ENCODE measurements around the gene TMEM119.

The TMEM119 gene

DNA sequence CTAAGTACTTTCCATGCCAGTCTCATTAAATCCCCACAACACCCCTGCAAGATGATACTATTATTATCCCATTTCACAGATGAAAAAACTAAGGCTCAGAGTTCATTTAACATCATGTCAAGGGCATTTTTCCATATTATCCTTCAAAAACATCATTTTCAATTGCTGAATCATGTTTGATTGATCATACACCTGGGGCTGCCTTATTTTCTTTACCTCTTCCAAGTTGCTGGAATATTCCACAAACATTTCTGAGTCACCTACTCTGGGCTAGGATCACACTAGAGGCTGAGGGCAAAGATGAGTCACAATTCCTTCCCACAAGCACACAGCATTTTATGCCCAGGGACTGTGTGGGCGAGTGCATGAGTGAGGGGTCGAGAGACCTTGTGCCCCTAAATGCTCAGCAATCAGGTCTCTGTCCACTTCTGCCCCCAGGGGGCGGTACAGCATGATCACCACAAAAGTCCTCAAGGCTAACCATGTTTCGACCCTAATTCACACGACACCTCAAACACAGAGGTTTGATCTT is 14.1 kb upstream of the TMEM119 start:
- TF ChIP-seq ZFX (IDR thresholded peaks at IDR 0.05; ENCODE audit: borderline replicate concordance): no peak
- TF ChIP-seq, protein P1, sequence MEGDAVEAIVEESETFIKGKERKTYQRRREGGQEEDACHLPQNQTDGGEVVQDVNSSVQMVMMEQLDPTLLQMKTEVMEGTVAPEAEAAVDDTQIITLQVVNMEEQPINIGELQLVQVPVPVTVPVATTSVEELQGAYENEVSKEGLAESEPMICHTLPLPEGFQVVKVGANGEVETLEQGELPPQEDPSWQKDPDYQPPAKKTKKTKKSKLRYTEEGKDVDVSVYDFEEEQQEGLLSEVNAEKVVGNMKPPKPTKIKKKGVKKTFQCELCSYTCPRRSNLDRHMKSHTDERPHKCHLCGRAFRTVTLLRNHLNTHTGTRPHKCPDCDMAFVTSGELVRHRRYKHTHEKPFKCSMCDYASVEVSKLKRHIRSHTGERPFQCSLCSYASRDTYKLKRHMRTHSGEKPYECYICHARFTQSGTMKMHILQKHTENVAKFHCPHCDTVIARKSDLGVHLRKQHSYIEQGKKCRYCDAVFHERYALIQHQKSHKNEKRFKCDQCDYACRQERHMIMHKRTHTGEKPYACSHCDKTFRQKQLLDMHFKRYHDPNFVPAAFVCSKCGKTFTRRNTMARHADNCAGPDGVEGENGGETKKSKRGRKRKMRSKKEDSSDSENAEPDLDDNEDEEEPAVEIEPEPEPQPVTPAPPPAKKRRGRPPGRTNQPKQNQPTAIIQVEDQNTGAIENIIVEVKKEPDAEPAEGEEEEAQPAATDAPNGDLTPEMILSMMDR (IDR thresholded peaks at IDR 0.05): peak; percentile 60
- H3K27ac ChIP-seq: no peak overlapping the region

- TF ChIP-seq, protein P1 (IDR thresholded peaks at IDR 0.05): no peak
- no peak for TF ChIP-seq ZFX (IDR thresholded peaks at IDR 0.05; ENCODE audit: borderline replicate concordance)
- H3K27ac ChIP-seq: no peak overlapping the region
Observed at GRCh38 chr12:108610856-108611605, 13.1 kb upstream of the TMEM119 start.

- no peak overlapping the region for H3K27ac ChIP-seq
- TF ChIP-seq ZFX (IDR thresholded peaks at IDR 0.05; ENCODE audit: borderline replicate concordance): no peak
- TF ChIP-seq, protein P1 (IDR thresholded peaks at IDR 0.05): no peak
Observed at GRCh38 chr12:108610336-108610815, 12.5 kb upstream of the TMEM119 start.

DNA sequence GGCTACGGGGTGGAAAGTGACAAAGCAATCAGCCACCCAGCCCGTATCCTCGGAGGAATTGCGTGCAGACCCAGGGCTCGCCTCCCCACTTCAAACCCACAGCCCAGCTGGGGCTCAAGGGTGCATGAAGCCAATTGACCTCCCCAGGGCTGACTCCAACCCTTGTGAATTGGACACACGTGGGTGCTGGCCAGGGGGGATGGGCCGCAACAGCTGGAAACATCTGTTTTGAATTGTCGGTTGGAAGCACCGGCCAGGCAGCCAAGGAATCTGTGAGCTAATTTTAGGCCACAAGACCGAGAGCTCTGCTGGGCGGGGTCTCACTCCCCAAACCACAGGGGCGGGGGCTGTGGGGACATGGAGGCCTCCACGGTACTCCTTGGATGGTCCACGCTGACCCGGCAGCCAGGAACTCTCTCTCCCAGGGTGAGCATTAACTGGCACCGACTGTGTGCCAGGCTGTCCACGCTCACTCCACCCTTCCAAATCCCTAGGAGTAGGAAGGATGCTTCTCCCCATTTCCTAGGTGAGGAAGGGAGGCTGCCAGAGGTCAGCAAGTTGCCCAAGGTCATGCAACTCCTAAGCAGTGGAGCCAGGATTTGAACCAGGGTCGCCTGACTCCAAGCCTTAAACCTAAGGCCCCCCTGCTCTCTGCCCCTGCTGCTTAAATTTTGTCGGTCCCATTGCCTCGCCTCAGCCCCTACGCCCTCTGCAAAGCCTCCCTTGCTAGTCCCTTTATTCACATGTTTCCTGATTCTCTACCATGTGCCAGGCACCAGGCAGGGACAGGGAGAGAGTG is 11.9 kb upstream of the TMEM119 start:
- H3K27ac ChIP-seq: no peak overlapping the region

GRCh38 chr12:108608616-108609015 is 10.7 kb upstream of the TMEM119 start:
- TF ChIP-seq, protein P1 (IDR thresholded peaks at IDR 0.05): no peak
- TF ChIP-seq ZFX (IDR thresholded peaks at IDR 0.05; ENCODE audit: borderline replicate concordance): no peak

More for the DNA sequence above, 11.9 kb upstream of the TMEM119 start:
- TF ChIP-seq, protein P1 (IDR thresholded peaks at IDR 0.05): no peak
- TF ChIP-seq ZFX (IDR thresholded peaks at IDR 0.05; ENCODE audit: borderline replicate concordance): no peak

DNA sequence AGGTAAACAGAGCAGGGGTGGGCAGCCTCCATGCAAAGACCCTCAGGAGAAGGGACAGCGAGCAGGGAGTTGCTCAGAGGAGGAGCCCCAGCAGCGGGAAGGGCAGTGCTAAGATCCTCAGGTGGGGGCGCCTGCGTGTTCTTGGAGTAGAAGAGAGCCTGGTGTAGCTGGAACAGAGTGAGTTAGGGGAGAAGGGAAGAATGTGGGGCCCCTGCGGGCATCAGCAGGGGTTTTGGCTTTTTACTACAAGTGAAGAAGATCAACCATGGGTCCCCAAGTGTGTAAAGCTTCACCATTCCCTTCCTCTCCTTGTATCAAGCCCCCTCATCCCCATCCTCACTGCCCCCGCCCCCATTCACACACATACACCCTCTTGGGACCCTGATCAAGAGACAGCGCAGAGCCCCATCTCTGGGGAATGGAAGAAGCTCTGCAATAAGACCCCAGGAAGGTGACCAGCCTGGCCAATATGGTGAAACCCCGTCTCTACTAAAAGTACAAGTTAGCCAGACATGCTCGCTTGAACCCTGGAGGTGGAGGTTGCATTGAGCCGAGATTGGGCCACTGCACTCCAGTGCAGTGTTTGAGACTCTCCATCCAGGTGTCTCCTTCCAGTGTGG is 10.2 kb upstream of the TMEM119 start:
- no peak overlapping the region for H3K27ac ChIP-seq
- TF ChIP-seq, protein P1 (IDR thresholded peaks at IDR 0.05): no peak
- no peak for TF ChIP-seq ZFX (IDR thresholded peaks at IDR 0.05; ENCODE audit: borderline replicate concordance)

More at GRCh38 chr12:108608616-108609015, 10.7 kb upstream of the TMEM119 start:
- no peak overlapping the region for H3K27ac ChIP-seq
